Tibial nerve (tissue), 4 donors: ENCODE data around the gene ARSG. TPM values are rescaled to one million over a fixed set of nuclear protein-coding genes. Genes with fewer than 3 reads are reported as not detected.
A peak's percentile ranks its signal among the peaks of the same experiment; 100 is the strongest.

ENCODE experiments used
- DNase-seq, 2 donors: peaks; one replicate each; pipeline ENCODE4 v3.0.0-alpha.2; 2019; ENCODE audit warnings: low spot score in 2 of 2
- H3K27ac ChIP-seq, 4 donors: fragments of 200-600 bp; sonication (generic) in 3 of 4; one replicate each; pipeline ENCODE4 v1.5.1; 2017 to 2019; ENCODE audit warnings: mild to moderate bottlenecking in 1 of 4
- H3K27me3 ChIP-seq, 2 donors: fragments of 200-600 bp; sonication (generic) in 1 of 2; one replicate each; pipeline versions ENCODE4 v1.5.1 to v1.6.0; 2017 to 2019
- H3K36me3 ChIP-seq, 3 donors: fragments of 200-600 bp; sonication (generic); one replicate each; pipeline ENCODE4 v1.5.1; 2018 to 2019
- H3K4me1 ChIP-seq, 4 donors: fragments of 200-600 bp; sonication (generic) in 3 of 4; one replicate each; pipeline ENCODE4 v1.5.1; 2017 to 2019
- H3K4me3 ChIP-seq, 4 donors: fragments of 200-600 bp; sonication (generic) in 3 of 4; one replicate each; pipeline ENCODE4 v1.5.1; 2017 to 2019; ENCODE audit warnings: mild to moderate bottlenecking in 1 of 4, moderate library complexity in 1 of 4
- H3K9me3 ChIP-seq, 4 donors: fragments of 200-600 bp; sonication (generic) in 3 of 4; one replicate each; pipeline ENCODE4 v1.5.1; 2017 to 2019
- EP300 ChIP-seq, 2 donors: sonication (generic); formaldehyde crosslinking; IDR thresholded peaks; one replicate each; pipeline ENCODE4 v1.6.1; 2017; ENCODE audit warnings: antibody characterized with exemption in 2 of 2, mild to moderate bottlenecking in 1 of 2
- POLR2A ChIP-seq, 2 donors: fragments of 450-650 bp; IDR thresholded peaks; one replicate each; pipeline ENCODE4 v1.6.1; 2017; ENCODE audit warnings: antibody characterized with exemption in 2 of 2, mild to moderate bottlenecking in 2 of 2, moderate library complexity in 2 of 2
- WGBS, 2 donors: methylation state at CpG; one replicate each; pipeline ENCODE4 v1.1.5; 2018; 5-methylcytosine and 5-hydroxymethylcytosine counted together
- total RNA-seq, 4 donors: library from RNA; depleted of rRNA; stranded (reverse); fragments of >200 nt; gene quantifications; one replicate each; pipeline ENCODE4 v1.1.0, GENCODE V29; 2016
- TF ChIP-seq, protein P1 (sequence below), 5 experiments: fragments of 200-600 bp in 3 of 5; fragments of 450-650 bp in 2 of 5; sonication (generic) in 3 of 5; IDR thresholded peaks; one replicate each; pipeline ENCODE4 v1.5.1; 2016 to 2019; ENCODE audit warnings: antibody characterized with exemption in 5 of 5, mild to moderate bottlenecking in 3 of 5, moderate library complexity in 2 of 5

The ARSG gene
- total RNA-seq, 4 donors from 2014 or later = 2.1 to 11.4 (median 4.1) TPM

DNA sequence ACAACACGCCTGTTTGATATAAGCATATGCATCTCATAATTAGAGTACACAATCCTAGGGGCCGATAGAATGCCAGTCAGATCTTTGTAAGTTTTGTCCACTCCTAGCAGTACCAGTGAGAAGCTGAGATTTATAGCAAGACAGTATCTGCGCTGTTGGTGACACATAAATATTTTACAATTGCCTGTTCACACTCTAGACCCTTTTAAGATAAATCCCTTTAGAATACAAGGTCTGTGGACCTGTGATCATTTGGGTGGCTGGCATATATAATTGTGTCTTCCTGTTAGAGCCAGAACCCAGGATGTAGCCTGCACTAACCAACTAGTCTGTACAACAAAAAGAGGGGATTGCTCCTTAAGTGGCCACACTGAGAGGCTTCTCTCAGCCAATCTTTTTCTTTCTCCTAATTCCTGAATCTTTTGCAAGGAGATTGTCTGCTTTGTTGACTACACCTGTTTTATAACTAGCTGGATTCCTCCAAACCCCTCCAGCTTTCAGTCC is 91.3 kb downstream of the ARSG start:
- 89 to 91% methylated on average over 3 of the region's 3 CpGs for WGBS, 2 donors
- TF ChIP-seq POLR2A (IDR thresholded peaks at IDR 0.05) (no peak), EP300 (IDR thresholded peaks at IDR 0.05) (no peak)
- TF ChIP-seq, protein P1, sequence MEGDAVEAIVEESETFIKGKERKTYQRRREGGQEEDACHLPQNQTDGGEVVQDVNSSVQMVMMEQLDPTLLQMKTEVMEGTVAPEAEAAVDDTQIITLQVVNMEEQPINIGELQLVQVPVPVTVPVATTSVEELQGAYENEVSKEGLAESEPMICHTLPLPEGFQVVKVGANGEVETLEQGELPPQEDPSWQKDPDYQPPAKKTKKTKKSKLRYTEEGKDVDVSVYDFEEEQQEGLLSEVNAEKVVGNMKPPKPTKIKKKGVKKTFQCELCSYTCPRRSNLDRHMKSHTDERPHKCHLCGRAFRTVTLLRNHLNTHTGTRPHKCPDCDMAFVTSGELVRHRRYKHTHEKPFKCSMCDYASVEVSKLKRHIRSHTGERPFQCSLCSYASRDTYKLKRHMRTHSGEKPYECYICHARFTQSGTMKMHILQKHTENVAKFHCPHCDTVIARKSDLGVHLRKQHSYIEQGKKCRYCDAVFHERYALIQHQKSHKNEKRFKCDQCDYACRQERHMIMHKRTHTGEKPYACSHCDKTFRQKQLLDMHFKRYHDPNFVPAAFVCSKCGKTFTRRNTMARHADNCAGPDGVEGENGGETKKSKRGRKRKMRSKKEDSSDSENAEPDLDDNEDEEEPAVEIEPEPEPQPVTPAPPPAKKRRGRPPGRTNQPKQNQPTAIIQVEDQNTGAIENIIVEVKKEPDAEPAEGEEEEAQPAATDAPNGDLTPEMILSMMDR (IDR thresholded peaks at IDR 0.05) = no peak
- Histone ChIP-seq H3K27ac (peak overlapping the region in 1 of 4 donors; percentile 58), H3K36me3 (no peaks in the 10 kb centered on the region), H3K9me3 (no peaks in the 10 kb centered on the region), H3K27me3 (no peaks in the 10 kb centered on the region), H3K4me1 (peaks cover 0 to 44% (median 19%) of the 10 kb centered on the region in 4 donors), H3K4me3 (no peak overlapping the region)
- no peak for DNase-seq

DNA sequence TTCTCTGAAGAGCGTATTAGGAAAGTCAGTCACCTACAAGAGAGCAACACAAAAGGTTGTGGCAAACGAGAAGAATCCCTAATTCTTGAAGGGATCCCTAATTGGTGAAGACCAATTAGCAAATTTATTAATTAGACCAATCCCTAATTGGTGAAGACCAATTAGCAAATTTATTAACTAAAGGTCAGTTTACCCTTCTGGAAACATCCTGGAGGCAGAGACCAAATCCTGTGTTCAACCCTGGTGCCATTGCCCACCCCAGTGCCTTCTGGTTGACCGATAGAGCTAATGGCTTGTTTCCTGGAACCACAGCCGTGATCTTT is 91.8 kb downstream of the ARSG start:
- 52 to 54% methylated on average over 4 of the region's 4 CpGs for WGBS, 2 donors
- H3K4me1 ChIP-seq = peaks cover 0 to 41% (median 16%) of the 10 kb centered on the region in 4 donors
- TF ChIP-seq POLR2A (IDR thresholded peaks at IDR 0.05) = no peak
- TF ChIP-seq EP300 (IDR thresholded peaks at IDR 0.05) = no peak
- TF ChIP-seq, protein P1 (IDR thresholded peaks at IDR 0.05) = no peak
- no peaks in the 10 kb centered on the region for H3K36me3 ChIP-seq
- no peaks in the 10 kb centered on the region for H3K9me3 ChIP-seq
- H3K4me3 ChIP-seq = no peak overlapping the region
- H3K27ac ChIP-seq = peak overlapping the region in 2 of 4 donors; percentile 54 to 58
- DNase-seq = no peak
- H3K27me3 ChIP-seq = no peaks in the 10 kb centered on the region

DNA sequence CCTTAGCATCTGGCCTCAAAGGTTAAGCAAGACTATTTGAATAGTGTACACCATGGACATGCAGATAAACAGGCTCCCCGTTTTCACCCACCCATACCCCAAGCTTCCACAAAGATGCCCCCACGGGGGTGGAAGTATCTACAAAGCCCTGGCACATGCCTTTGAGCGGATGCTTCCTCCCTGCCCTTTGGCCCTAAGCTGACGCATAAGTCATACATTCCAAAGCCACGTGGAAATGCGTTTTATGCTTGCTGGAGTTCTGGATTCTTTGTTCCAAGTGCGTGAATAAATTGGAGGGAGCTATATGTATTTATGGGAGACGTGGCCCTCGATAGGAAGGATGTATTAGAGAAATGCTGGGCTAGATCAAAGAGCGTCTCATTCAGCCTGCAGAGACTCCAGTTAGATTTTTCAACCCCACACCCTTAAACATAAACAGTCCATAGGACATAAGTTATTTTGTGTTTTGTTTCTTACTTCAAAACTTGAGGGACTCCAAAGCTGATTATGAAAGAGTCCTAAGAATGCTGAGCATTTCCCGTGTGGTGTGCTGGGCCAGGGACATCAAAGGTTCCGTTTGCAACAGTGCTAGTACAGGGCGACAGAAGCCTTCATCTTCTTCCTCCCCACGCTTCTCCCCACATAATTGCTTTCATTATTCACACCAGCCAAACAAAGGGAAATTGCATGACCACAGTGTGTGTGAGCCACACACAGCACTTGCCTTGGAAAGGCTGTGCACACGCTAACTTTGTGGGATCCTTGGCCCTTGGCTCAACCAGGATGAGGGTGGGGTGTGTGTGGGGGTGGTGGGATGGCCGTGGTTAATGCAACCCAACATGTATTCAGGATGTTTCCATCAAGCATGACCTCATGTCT is 92.4 kb downstream of the ARSG start:
- Histone ChIP-seq H3K36me3 (no peaks in the 10 kb centered on the region), H3K4me3 (no peak overlapping the region), H3K27me3 (no peaks in the 10 kb centered on the region), H3K4me1 (peaks cover 0 to 38% (median 14%) of the 10 kb centered on the region in 4 donors), H3K9me3 (no peaks in the 10 kb centered on the region), H3K27ac (peak overlapping the region in 3 of 4 donors; percentile 44 to 58 (median 54))
- WGBS, 2 donors = 26 to 29% methylated on average over 16 of the region's 16 CpGs
- DNase-seq = peak in 1 of 2 donors; percentile 24
- no peak for TF ChIP-seq POLR2A (IDR thresholded peaks at IDR 0.05)
- TF ChIP-seq EP300 (IDR thresholded peaks at IDR 0.05) = no peak
- TF ChIP-seq, protein P1 (IDR thresholded peaks at IDR 0.05) = no peak

DNA sequence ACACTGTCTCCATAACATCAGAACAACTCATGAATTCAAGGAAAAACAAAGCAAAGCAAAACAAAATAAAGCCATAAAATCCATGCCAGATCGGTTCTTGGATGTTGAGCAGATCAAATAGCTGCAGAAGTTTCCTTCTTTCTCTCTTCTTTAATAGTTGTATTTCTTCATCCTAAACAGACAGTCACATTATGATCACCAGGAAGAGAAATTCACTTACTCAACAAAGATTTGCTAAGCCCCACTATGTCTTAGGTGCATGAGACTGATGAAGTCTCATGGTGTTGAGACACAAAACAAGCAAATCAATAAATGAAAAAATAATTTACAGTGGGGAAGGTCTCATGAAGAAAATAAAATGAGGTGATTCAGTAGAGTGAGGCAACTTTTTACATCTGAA is 93.2 kb downstream of the ARSG start:
- Histone ChIP-seq H3K27me3 (no peaks in the 10 kb centered on the region), H3K4me1 (peaks cover 0 to 30% (median 9%) of the 10 kb centered on the region in 4 donors), H3K27ac (peak overlapping the region in 2 of 4 donors; percentile 54 to 65), H3K9me3 (no peaks in the 10 kb centered on the region), H3K36me3 (no peaks in the 10 kb centered on the region), H3K4me3 (no peak overlapping the region)
- 46 to 56% methylated on average over 1 of the region's 1 CpG for WGBS, 2 donors
- TF ChIP-seq EP300 (IDR thresholded peaks at IDR 0.05) = no peak
- TF ChIP-seq, protein P1 (IDR thresholded peaks at IDR 0.05) = no peak
- TF ChIP-seq POLR2A (IDR thresholded peaks at IDR 0.05) = no peak
- no peak for DNase-seq

DNA sequence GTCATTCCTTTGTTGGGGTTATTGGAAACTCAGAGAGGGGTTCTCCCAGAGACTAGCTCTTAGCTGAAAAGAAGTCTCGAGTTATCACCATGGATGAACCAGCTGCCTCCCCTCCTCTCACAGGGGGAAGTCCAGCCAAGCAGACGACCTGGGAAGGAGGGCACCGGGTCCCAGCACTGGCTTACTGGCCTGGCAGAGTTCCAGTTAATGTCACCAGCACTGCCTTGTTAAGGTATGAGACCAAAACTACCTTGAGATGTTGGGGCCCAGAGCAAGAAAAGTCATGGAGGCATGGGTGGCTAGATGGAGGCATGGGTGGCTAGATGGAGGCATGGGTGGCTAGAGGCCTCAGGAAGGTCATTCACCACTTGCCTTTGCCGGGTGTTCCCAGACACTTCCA is 93.6 kb downstream of the ARSG start:
- Histone ChIP-seq H3K9me3 (no peaks in the 10 kb centered on the region), H3K4me3 (no peak overlapping the region), H3K36me3 (no peaks in the 10 kb centered on the region), H3K27me3 (no peaks in the 10 kb centered on the region), H3K27ac (peak overlapping the region in 2 of 4 donors; percentile 21 to 65), H3K4me1 (peaks cover 0 to 26% (median 9%) of the 10 kb centered on the region in 4 donors)
- no peak for TF ChIP-seq EP300 (IDR thresholded peaks at IDR 0.05)
- no peak for TF ChIP-seq POLR2A (IDR thresholded peaks at IDR 0.05)
- TF ChIP-seq, protein P1 (IDR thresholded peaks at IDR 0.05) = no peak
- no peak for DNase-seq
- 85 to 94% methylated on average over 4 of the region's 4 CpGs for whole genome bisulfite sequencing, 2 donors
